Measurements from ENCODE around the gene ALS2CL. TPM values are rescaled to one million over a fixed set of nuclear protein-coding genes. Genes with fewer than 3 reads are reported as not detected.

Gene ALS2CL
- total and polyA plus RNA-seq, 12 donors: 1.5 to 48.3 (median 10.1) TPM

- H3K36me3 ChIP-seq (replicated peaks in 1 of 2): no peaks in the 10 kb centered on the region
- peaks cover 38 to 63% of the 10 kb centered on the region in 2 donors for H3K4me1 ChIP-seq (replicated peaks in 1 of 2)
- H3K27me3 ChIP-seq: no peaks in the 10 kb centered on the region
- DNase-seq: peak; percentile 53 to 83 (median 69)
- no peak overlapping the region for H3K4me3 ChIP-seq
- peak overlapping the region in 4 of 5 donors; percentile 16 to 82 (median 62) for H3K27ac ChIP-seq
- intact Hi-C loops (cut with DNase I): no loop called here
- H3K9me3 ChIP-seq (replicated peaks in 1 of 3): no peaks in the 10 kb centered on the region
- WGBS, 4 donors: 68 to 87% (median 75%) methylated on average over 3 to 11 of the region's 11 CpGs
- TF ChIP-seq POLR2A (IDR thresholded peaks at IDR 0.05): no peak
- peak in 3 of 6 experiments; percentile 24 to 28 (median 26) for TF ChIP-seq CTCF (IDR thresholded peaks at IDR 0.05)
Observed at GRCh38 chr3:46695177-46695961, 1.9 kb upstream of the ALS2CL start.

GRCh38 chr3:46694520-46694919 is 1.0 kb upstream of the ALS2CL start:
- peak in 2 of 7 donors; percentile 31 to 58 for DNase-seq
- TF ChIP-seq POLR2A (IDR thresholded peaks at IDR 0.05) (no peak), CTCF (IDR thresholded peaks at IDR 0.05) (no peak)
- 95 to 100% (median 98%) methylated on average over 2 to 3 of the region's 3 CpGs for WGBS, 4 donors

GRCh38 chr3:46693892-46694226 is 380 bp upstream of the ALS2CL start:
- H3K36me3 ChIP-seq (replicated peaks in 1 of 2): no peaks in the 10 kb centered on the region

More at GRCh38 chr3:46694520-46694919, 1.0 kb upstream of the ALS2CL start:
- Histone ChIP-seq H3K36me3 (replicated peaks in 1 of 2) (no peaks in the 10 kb centered on the region), H3K4me1 (replicated peaks in 1 of 2) (peaks cover 34 to 55% of the 10 kb centered on the region in 2 donors), H3K27me3 (no peaks in the 10 kb centered on the region), H3K4me3 (no peak overlapping the region), H3K27ac (peak overlapping the region in 3 of 5 donors; percentile 72 to 82 (median 79)), H3K9me3 (replicated peaks in 1 of 3) (no peaks in the 10 kb centered on the region)
- intact Hi-C loops (cut with DNase I): no loop called here

More at GRCh38 chr3:46693892-46694226, 380 bp upstream of the ALS2CL start:
- intact Hi-C loops (cut with DNase I): no loop called here
- Histone ChIP-seq H3K4me1 (replicated peaks in 1 of 2) (peaks cover 34 to 50% of the 10 kb centered on the region in 2 donors), H3K9me3 (replicated peaks in 1 of 3) (no peaks in the 10 kb centered on the region), H3K4me3 (peak overlapping the region in 2 of 4 donors; percentile 46 to 63), H3K27me3 (no peaks in the 10 kb centered on the region), H3K27ac (peak overlapping the region in 3 of 5 donors; percentile 72 to 82 (median 76))
- peak in 6 of 7 donors; percentile 69 to 84 (median 76) for DNase-seq
- peak in 1 of 2 donors; percentile 62 for TF ChIP-seq POLR2A (IDR thresholded peaks at IDR 0.05)
- no peak for TF ChIP-seq CTCF (IDR thresholded peaks at IDR 0.05)
- WGBS, 4 donors: 8 to 13% methylated on average over 30 of the region's 30 CpGs; no CpG with 5 or more reads in 2 of the 4 donors
